ENCODE results near the gene POMGNT1. TPM values are rescaled to one million over a fixed set of nuclear protein-coding genes. Genes with fewer than 3 reads are reported as not detected.
"Not testable (repeated sequence)": the region's sequence is repeated elsewhere in the genome, so short reads cannot be mapped to it uniquely, and the experiment has no call there.

Gene POMGNT1
- total RNA-seq (ENCODE audit: low replicate concordance) = 5.6 and 43.2 TPM in 2 replicates

GRCh38 chr1:46197964-46198811, at the start of gene POMGNT1:
Gene POMGNT1 (minus strand): TSS chr1:46198434. CDS start chr1:46197821, 613 bp downstream.
- peak; percentile 37 for DNase-seq (ENCODE audit: low read depth)
- peak within 1 kb of the TSS; percentile 93 for H3K4me3 ChIP-seq (ENCODE audit: low read depth, low read length)
- TF ChIP-seq, protein P1, sequence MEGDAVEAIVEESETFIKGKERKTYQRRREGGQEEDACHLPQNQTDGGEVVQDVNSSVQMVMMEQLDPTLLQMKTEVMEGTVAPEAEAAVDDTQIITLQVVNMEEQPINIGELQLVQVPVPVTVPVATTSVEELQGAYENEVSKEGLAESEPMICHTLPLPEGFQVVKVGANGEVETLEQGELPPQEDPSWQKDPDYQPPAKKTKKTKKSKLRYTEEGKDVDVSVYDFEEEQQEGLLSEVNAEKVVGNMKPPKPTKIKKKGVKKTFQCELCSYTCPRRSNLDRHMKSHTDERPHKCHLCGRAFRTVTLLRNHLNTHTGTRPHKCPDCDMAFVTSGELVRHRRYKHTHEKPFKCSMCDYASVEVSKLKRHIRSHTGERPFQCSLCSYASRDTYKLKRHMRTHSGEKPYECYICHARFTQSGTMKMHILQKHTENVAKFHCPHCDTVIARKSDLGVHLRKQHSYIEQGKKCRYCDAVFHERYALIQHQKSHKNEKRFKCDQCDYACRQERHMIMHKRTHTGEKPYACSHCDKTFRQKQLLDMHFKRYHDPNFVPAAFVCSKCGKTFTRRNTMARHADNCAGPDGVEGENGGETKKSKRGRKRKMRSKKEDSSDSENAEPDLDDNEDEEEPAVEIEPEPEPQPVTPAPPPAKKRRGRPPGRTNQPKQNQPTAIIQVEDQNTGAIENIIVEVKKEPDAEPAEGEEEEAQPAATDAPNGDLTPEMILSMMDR (IDR thresholded peaks at IDR 0.05; ENCODE audit: insufficient read depth, low read length) = no peak

DNA sequence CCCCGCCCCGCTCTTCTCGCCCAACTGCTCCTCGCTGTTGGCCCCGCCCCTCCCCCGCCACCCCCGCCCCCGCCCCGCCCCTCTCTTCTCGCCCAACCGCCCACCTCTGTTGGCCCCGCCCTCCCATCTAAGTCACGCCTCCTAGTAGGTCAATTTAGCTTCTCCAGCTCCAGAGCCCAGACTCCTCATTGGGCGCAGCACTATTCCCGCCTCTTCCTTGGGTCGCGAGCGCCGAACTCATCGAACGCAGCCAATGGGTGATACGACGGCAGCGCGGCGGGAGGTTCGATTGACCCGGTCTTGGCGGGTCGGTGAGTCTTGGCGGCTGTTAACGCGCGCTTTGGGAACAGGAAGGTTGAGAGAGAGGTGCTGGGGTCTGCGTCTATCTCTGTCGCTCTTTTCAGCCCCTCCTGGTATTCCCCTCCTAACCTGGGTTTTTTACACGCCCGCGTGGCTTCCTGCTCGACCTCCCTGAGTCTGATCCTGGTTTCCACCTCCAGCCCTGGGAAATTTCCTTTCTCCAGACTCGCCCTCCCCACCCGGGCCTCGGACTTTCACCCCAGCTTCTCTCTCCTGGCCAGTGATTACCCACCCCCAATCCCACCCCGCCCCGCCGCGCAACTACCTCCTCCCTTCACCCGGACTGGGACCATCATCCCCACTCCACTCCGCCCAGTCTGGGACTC, 49.3 kb upstream of the POMGNT1 start, which contains the start of gene RAD54L:
Gene RAD54L, plus strand, starts transcription at position 328 of the 686 bp plus-strand sequence. CDS start 643 bp downstream, outside the sequence.
- TF ChIP-seq, protein P1 (IDR thresholded peaks at IDR 0.05; ENCODE audit: insufficient read depth, low read length) = no peak
- peak; percentile 99 for DNase-seq (ENCODE audit: low read depth)
- peak within 1 kb of the TSS; percentile 90 for H3K4me3 ChIP-seq (ENCODE audit: low read depth, low read length)

DNA sequence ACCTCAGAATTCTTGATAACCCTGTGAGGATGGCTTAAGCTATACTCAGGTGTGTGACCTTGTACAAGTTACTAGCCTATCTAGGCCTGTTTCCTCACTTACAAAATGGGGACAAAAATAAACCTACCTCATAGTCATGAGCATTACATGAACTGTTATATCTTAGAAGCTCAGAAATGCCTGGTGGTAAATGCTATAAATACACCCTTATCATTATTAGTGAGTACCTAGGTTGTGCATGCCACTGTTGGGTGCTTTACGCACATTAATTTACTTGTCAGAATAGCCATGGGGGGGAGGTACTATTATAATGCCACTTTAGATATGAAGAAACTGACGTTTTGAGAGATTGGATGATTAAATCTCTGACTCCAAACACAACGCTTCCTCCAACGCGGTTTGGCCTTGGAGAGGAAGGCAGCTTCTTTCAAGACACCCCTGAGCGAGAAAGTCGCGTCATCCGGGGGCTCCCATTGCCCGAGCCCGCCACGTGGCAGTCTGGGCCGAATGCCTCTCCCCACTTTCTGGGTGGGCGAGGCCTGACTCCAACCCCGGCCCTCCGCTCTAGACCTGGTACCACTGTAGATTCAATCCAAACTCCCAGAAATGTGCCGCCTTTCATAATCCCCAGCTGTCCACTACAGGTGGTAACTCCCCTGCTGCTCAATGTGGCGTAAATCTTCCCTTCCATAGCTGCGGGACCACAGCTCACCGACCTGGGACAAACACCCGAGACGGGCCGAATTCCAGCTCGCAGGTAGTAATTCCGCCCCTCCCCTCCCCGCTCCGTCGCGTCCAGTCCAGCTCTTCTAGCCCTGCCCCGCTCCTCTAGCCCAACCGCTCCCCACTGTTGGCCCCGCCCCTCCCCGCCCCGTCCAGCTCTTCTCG, 48.6 kb upstream of the POMGNT1 start:
- DNase-seq (ENCODE audit: low read depth) = peak; percentile 42
- peak overlapping the region; percentile 90 for H3K4me3 ChIP-seq (ENCODE audit: low read depth, low read length)
- TF ChIP-seq, protein P1 (IDR thresholded peaks at IDR 0.05; ENCODE audit: insufficient read depth, low read length) = no peak

DNA sequence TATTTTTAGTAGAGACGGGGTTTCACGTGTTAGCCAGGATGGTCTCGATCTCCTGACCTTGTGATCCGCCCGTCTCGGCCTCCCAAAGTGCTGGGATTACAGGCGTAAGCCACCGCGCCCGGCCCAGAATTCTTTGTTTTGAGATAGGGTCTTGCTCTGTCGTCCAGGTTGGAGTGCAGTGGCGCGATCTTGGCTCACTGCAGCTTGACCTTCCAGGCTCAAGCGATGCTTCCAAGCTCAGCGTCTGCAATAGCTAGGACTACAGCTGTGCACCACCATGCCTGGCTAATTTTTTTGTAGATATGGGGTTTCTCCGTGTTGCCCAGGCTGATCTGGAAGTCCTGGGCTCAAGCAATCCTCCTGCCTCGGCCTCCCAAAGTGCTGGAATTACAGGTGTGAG, 47.9 kb upstream of the POMGNT1 start:
- not testable (repeated sequence) for H3K4me3 ChIP-seq (ENCODE audit: low read depth, low read length); DNase-seq (ENCODE audit: low read depth)

DNA sequence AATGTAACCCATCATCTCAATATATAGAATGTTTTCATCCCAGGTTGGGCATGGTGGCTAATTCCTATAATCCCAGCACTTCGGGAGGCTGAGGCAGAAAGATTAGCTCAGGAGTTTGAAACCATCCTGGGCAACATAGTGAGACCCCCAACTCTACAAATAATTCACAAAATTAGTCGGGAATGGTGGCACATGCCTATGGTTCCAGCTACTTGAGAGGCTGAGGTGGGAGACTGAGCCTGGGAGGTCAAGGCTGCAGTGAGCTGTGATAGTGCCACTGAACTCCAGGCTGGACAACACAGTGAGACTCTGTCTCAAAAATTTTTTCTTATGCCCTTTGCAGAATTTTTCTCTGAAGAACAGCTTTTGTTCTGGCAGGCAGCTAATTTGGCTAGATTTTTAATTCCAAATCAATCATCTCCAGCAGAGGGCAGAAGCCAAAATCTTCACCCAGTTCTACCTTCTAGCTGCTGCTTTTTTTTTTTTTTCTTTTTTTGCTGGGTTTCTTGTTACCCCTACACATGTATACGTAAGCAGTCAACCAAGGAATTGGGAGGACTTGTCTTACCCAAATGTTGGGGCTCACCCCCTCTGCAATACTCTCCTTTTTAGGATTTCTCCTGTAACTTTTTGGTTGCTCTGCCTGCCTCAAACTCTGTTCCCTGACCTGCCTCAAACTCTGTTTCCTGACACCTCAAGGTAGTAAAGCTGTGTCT, 46.6 kb upstream of the POMGNT1 start:
- TF ChIP-seq, protein P1 (IDR thresholded peaks at IDR 0.05; ENCODE audit: insufficient read depth, low read length) = peak; percentile 37
- no peak overlapping the region for H3K4me3 ChIP-seq (ENCODE audit: low read depth, low read length)
- DNase-seq (ENCODE audit: low read depth) = peak; percentile 27

- DNase-seq (ENCODE audit: low read depth); H3K4me3 ChIP-seq (ENCODE audit: low read depth, low read length): not testable (repeated sequence)
Measured at GRCh38 chr1:46243831-46244230, 45.6 kb upstream of the POMGNT1 start.

GRCh38 chr1:46242918-46243317, 44.7 kb upstream of the POMGNT1 start:
- DNase-seq (ENCODE audit: low read depth) = no peak
- TF ChIP-seq, protein P1 (IDR thresholded peaks at IDR 0.05; ENCODE audit: insufficient read depth, low read length) = no peak
- no peak overlapping the region for H3K4me3 ChIP-seq (ENCODE audit: low read depth, low read length)

- not testable (repeated sequence) for H3K4me3 ChIP-seq (ENCODE audit: low read depth, low read length); DNase-seq (ENCODE audit: low read depth)
Measured at GRCh38 chr1:46241733-46242132, 43.5 kb upstream of the POMGNT1 start.

- H3K4me3 ChIP-seq (ENCODE audit: low read depth, low read length) = not testable (repeated sequence)
- DNase-seq (ENCODE audit: low read depth) = peak; percentile 78
Measured at GRCh38 chr1:46238865-46239264, 40.6 kb upstream of the POMGNT1 start.

Measured in fibroblast of the aortic adventitia (primary cell).